Liver (tissue), 9 donors: ENCODE results near the gene PFKL. TPM values are rescaled to one million over a fixed set of nuclear protein-coding genes. Genes with fewer than 3 reads are reported as not detected.
A peak's percentile ranks its signal among the peaks of the same experiment; 100 is the strongest.

Experiments
- DNase-seq: peaks from one replicate; pipeline ENCODE4 v3.0.0-alpha.2; 2017; ENCODE audit warnings: low spot score
- H3K27ac ChIP-seq, 2 donors: one replicate each; pipeline ENCODE4 v1.7.0; 2013; ENCODE audit warnings: inconsistent platforms in 2 of 2, low read length in 2 of 2, control low read depth in 1 of 2, low read depth in 1 of 2, mild to moderate bottlenecking in 1 of 2
- H3K27me3 ChIP-seq, 4 donors: one replicate each; pipeline versions ENCODE4 v1.6.1 to v1.7.0; 2013; ENCODE audit warnings: low read length in 3 of 4, inconsistent platforms in 1 of 4, mild to moderate bottlenecking in 1 of 4, moderate library complexity in 1 of 4; ENCODE audit not compliant: control insufficient read depth in 4 of 4, insufficient read depth in 4 of 4
- H3K36me3 ChIP-seq, 4 donors: one replicate each; pipeline versions ENCODE4 v1.6.1 to v1.7.0; 2013; ENCODE audit warnings: low read length in 3 of 4, mild to moderate bottlenecking in 3 of 4, low read depth in 1 of 4, moderate library complexity in 1 of 4; ENCODE audit not compliant: control insufficient read depth in 4 of 4, insufficient read depth in 3 of 4
- H3K4me1 ChIP-seq, 4 donors: one replicate each; pipeline versions ENCODE4 v1.6.1 to v1.7.0; 2013; ENCODE audit warnings: low read length in 3 of 4, mild to moderate bottlenecking in 3 of 4, moderate library complexity in 1 of 4; ENCODE audit not compliant: control insufficient read depth in 4 of 4, insufficient read depth in 4 of 4
- H3K4me3 ChIP-seq, 3 donors: one replicate each; pipeline versions ENCODE4 v1.6.1 to v1.7.0; 2013; ENCODE audit warnings: low read length in 3 of 3, control low read depth in 1 of 3, low read depth in 1 of 3, mild to moderate bottlenecking in 1 of 3
- H3K9ac ChIP-seq, 2 donors: one replicate each; pipeline ENCODE4 v1.7.0; 2013; ENCODE audit warnings: low read length in 2 of 2, mild to moderate bottlenecking in 2 of 2, moderate library complexity in 2 of 2, control low read depth in 1 of 2, low read depth in 1 of 2
- H3K9me3 ChIP-seq, 4 donors: one replicate each; pipeline versions ENCODE4 v1.6.1 to v1.7.0; 2013; ENCODE audit warnings: low read length in 3 of 4; ENCODE audit not compliant: control insufficient read depth in 4 of 4
- EGR1 ChIP-seq, 2 donors: IDR thresholded peaks; 2 replicates each; pipeline ENCODE4 v1.6.1; 2016 to 2018; ENCODE audit warnings: antibody characterized with exemption in 2 of 2, low read depth in 2 of 2
- FOXA1 ChIP-seq: IDR thresholded peaks from 2 replicates; pipeline ENCODE4 v1.6.1; 2016; ENCODE audit warnings: antibody characterized with exemption
- FOXA2 ChIP-seq: IDR thresholded peaks from 2 replicates; pipeline ENCODE4 v1.6.1; 2016; ENCODE audit warnings: antibody characterized with exemption
- GABPA ChIP-seq, 2 donors: IDR thresholded peaks in 1 of 2; conservative IDR thresholded peaks in 1 of 2; 2 replicates each; pipeline ENCODE4 v1.6.1; 2016; ENCODE audit warnings: antibody characterized with exemption in 2 of 2, mild to moderate bottlenecking in 1 of 2, moderate library complexity in 1 of 2
- HNF4G ChIP-seq: IDR thresholded peaks from 2 replicates; pipeline ENCODE4 v1.6.1; 2016; ENCODE audit warnings: antibody characterized with exemption
- JUND ChIP-seq, 2 donors: IDR thresholded peaks; 2 replicates each; pipeline ENCODE4 v1.6.1; 2016; ENCODE audit warnings: antibody characterized with exemption in 2 of 2
- MAX ChIP-seq: IDR thresholded peaks from 2 replicates; pipeline ENCODE4 v1.6.1; 2016; ENCODE audit warnings: antibody characterized with exemption
- NR2F2 ChIP-seq: IDR thresholded peaks from 2 replicates; pipeline ENCODE4 v1.6.1; 2016; ENCODE audit warnings: antibody characterized with exemption
- REST ChIP-seq: IDR thresholded peaks from 2 replicates; pipeline ENCODE4 v1.6.1; 2016; ENCODE audit warnings: antibody characterized with exemption, mild to moderate bottlenecking
- RXRA ChIP-seq, 2 donors: IDR thresholded peaks; 2 replicates each; pipeline ENCODE4 v1.6.1; 2017 to 2018; ENCODE audit warnings: antibody characterized with exemption in 2 of 2, mild to moderate bottlenecking in 1 of 2
- YY1 ChIP-seq: IDR thresholded peaks from 2 replicates; pipeline ENCODE4 v1.6.1; 2016; ENCODE audit warnings: antibody characterized with exemption, mild to moderate bottlenecking
- WGBS: extraction: QIAGEN DNeasy Blood & Tissue Kit; methylation state at CpG from one replicate; pipeline ENCODE4 v1.1.7; 2013; 5-methylcytosine and 5-hydroxymethylcytosine counted together
- polyA plus RNA-seq, 2 donors: library from polyadenylated mRNA; stranded (reverse) in 1 of 2; unstranded in 1 of 2; fragments of 200-250 nt in 1 of 2; fragments of >200 nt in 1 of 2; fragmentation: Nextera tagmentation in 1 of 2; extraction: Ambion mirVana in 1 of 2; gene quantifications; one replicate each; pipeline versions ENCODE4 v1.2.1 to v1.2.3, GENCODE V29; 2013 to 2015
- total RNA-seq, 2 donors: library from RNA; depleted of rRNA; stranded (reverse); fragments of >200 nt; gene quantifications; one replicate each; pipeline ENCODE4 v1.2.3, GENCODE V29; 2014
- TF ChIP-seq, protein P1 (sequence below): IDR thresholded peaks from 2 replicates; pipeline ENCODE4 v1.6.1; 2016; ENCODE audit warnings: antibody characterized with exemption
- TF ChIP-seq, protein P2 (sequence below): fragments of 150-350 bp; IDR thresholded peaks from 2 replicates; pipeline ENCODE4 v1.5.1; 2017; ENCODE audit warnings: improper control_type of control experiment, low read depth, low read length; ENCODE audit not compliant: missing input control
- TF ChIP-seq, protein P3 (sequence below): IDR thresholded peaks from 2 replicates; pipeline ENCODE4 v1.6.1; 2016; ENCODE audit warnings: antibody characterized with exemption
- donor health status: healthy.
- donor health status: healthy.
- donor health status: healthy.
- donor health status: healthy.
- donor health status: healthy.

Gene PFKL
- total and polyA plus RNA-seq, 4 donors: 48.1 to 98.4 (median 81.0) TPM

DNA sequence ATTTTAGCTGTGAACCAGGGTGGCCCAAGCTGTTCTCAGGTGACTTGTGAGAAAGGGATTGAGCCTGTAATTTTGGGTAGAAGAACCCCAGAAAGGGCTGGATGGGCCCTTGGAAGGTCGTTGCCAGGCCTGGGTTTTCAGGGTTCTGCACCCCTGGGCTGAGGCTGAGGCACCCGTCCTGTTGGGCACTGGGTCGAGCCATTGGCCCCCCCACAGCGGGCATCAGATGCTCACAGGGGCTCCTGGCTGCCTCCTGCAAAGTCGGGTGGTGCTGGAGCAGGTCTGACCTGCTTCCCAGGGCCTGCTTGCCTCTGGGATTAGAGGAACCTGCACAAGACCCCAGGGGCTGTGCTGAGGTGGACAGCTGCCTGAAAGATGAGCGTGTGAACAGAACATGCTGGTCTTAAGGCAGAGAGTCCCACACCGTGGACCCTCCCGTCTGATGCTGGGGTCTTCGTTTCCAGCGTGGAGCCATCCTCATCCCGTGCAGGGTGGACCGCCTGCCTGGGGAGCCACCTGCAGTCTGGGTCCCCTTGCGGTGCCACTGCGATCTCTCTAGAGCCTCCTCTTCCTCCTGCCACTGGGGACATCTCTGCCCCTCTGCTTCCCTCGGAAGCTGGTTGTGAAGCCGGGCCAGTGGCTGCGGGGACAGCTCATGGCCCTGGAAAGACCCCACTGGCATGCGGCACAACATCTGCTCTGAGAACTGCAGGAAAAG lies 51.8 kb downstream of the PFKL start:
- H3K9me3 ChIP-seq: no peaks in the 10 kb centered on the region
- 88% methylated on average over 18 of the region's 18 CpGs for WGBS
- TF ChIP-seq NR2F2: no peak
- no peak for TF ChIP-seq YY1
- TF ChIP-seq FOXA2: no peak
- TF ChIP-seq, protein P1, sequence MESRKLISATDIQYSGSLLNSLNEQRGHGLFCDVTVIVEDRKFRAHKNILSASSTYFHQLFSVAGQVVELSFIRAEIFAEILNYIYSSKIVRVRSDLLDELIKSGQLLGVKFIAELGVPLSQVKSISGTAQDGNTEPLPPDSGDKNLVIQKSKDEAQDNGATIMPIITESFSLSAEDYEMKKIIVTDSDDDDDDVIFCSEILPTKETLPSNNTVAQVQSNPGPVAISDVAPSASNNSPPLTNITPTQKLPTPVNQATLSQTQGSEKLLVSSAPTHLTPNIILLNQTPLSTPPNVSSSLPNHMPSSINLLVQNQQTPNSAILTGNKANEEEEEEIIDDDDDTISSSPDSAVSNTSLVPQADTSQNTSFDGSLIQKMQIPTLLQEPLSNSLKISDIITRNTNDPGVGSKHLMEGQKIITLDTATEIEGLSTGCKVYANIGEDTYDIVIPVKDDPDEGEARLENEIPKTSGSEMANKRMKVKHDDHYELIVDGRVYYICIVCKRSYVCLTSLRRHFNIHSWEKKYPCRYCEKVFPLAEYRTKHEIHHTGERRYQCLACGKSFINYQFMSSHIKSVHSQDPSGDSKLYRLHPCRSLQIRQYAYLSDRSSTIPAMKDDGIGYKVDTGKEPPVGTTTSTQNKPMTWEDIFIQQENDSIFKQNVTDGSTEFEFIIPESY: no peak
- no peak for TF ChIP-seq GABPA (IDR thresholded peaks at IDR 0.05 in 1 of 2, conservative IDR thresholded peaks at IDR 0.05 in 1 of 2)
- no peak for TF ChIP-seq REST
- TF ChIP-seq, protein P2, sequence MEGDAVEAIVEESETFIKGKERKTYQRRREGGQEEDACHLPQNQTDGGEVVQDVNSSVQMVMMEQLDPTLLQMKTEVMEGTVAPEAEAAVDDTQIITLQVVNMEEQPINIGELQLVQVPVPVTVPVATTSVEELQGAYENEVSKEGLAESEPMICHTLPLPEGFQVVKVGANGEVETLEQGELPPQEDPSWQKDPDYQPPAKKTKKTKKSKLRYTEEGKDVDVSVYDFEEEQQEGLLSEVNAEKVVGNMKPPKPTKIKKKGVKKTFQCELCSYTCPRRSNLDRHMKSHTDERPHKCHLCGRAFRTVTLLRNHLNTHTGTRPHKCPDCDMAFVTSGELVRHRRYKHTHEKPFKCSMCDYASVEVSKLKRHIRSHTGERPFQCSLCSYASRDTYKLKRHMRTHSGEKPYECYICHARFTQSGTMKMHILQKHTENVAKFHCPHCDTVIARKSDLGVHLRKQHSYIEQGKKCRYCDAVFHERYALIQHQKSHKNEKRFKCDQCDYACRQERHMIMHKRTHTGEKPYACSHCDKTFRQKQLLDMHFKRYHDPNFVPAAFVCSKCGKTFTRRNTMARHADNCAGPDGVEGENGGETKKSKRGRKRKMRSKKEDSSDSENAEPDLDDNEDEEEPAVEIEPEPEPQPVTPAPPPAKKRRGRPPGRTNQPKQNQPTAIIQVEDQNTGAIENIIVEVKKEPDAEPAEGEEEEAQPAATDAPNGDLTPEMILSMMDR: no peak
- no peak for TF ChIP-seq EGR1 (IDR thresholded peaks at IDR 0.05; ENCODE audit: low read depth in 2 of 2)
- TF ChIP-seq, protein P3, sequence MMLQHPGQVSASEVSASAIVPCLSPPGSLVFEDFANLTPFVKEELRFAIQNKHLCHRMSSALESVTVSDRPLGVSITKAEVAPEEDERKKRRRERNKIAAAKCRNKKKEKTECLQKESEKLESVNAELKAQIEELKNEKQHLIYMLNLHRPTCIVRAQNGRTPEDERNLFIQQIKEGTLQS: no peak
- TF ChIP-seq RXRA (IDR thresholded peaks at IDR 0.05): no peak
- no peak for TF ChIP-seq FOXA1
- no peak for TF ChIP-seq HNF4G
- TF ChIP-seq MAX: no peak
- H3K27me3 ChIP-seq: peaks cover 0 to 2% (median 1%) of the 10 kb centered on the region in 4 donors
- no peaks in the 10 kb centered on the region for H3K36me3 ChIP-seq
- peaks cover 3 to 26% (median 16%) of the 10 kb centered on the region in 4 donors for H3K4me1 ChIP-seq
- no peak overlapping the region for H3K4me3 ChIP-seq
- no peak overlapping the region for H3K9ac ChIP-seq
- no peak overlapping the region for H3K27ac ChIP-seq
- DNase-seq: no peak

DNA sequence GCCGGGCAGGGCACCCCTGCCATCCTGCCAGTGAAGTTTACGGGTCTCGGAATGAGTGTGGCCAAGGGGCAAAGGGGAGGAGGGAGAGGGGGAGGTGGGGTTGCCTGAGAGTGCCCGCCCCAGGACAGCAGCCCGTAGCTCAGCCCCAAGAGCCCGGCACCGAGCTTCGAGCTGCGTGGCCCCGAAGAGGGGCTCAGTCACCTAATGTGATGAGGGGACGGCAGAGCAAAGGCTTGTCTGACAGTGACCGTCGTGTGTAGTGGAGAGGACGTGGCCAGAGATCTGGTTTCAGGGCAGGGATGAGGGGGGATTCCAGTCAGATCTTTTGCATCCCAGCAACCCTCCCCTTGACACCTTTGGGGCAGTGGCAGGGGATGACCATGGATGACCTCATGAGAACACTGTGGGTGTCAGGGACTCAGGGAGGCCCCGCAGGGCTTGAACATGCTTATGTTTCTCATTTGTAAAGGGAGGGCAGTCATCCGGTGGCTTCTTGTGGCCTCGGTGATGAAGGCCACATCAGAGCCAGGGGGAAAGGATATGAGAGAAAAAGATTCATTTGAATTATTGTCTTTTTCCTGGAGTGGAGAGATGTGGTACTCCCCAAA lies 52.5 kb downstream of the PFKL start:
- Histone ChIP-seq H3K4me1 (peaks cover 3 to 26% (median 16%) of the 10 kb centered on the region in 4 donors), H3K4me3 (no peak overlapping the region), H3K36me3 (no peaks in the 10 kb centered on the region), H3K27me3 (peaks cover 0 to 2% (median 1%) of the 10 kb centered on the region in 4 donors), H3K27ac (peak overlapping the region; percentile 14 to 86), H3K9ac (no peak overlapping the region), H3K9me3 (no peaks in the 10 kb centered on the region)
- no peak for DNase-seq
- 89% methylated on average over 17 of the region's 17 CpGs for WGBS
- TF ChIP-seq YY1 (no peak), FOXA2 (no peak), JUND (IDR thresholded peaks at IDR 0.05) (no peak), EGR1 (IDR thresholded peaks at IDR 0.05; ENCODE audit: low read depth in 2 of 2) (no peak), REST (no peak), GABPA (IDR thresholded peaks at IDR 0.05 in 1 of 2, conservative IDR thresholded peaks at IDR 0.05 in 1 of 2) (no peak), FOXA1 (no peak), RXRA (IDR thresholded peaks at IDR 0.05) (no peak), HNF4G (no peak), MAX (no peak)
- TF ChIP-seq, protein P1: no peak
